SHP77 treated with DMSO at 0.1 percent for 48 hours (cell line): ENCODE results near the gene ZNF524.

Experiments
- DNase-seq: peaks from one replicate; lab custom pipeline; 2025; lab: John Stamatoyannopoulos, UW

ZNF524 gene

GRCh38 chr19:55642153-55643002 lies 42.3 kb downstream of the ZNF524 start:
- no peak for DNase-seq

DNA sequence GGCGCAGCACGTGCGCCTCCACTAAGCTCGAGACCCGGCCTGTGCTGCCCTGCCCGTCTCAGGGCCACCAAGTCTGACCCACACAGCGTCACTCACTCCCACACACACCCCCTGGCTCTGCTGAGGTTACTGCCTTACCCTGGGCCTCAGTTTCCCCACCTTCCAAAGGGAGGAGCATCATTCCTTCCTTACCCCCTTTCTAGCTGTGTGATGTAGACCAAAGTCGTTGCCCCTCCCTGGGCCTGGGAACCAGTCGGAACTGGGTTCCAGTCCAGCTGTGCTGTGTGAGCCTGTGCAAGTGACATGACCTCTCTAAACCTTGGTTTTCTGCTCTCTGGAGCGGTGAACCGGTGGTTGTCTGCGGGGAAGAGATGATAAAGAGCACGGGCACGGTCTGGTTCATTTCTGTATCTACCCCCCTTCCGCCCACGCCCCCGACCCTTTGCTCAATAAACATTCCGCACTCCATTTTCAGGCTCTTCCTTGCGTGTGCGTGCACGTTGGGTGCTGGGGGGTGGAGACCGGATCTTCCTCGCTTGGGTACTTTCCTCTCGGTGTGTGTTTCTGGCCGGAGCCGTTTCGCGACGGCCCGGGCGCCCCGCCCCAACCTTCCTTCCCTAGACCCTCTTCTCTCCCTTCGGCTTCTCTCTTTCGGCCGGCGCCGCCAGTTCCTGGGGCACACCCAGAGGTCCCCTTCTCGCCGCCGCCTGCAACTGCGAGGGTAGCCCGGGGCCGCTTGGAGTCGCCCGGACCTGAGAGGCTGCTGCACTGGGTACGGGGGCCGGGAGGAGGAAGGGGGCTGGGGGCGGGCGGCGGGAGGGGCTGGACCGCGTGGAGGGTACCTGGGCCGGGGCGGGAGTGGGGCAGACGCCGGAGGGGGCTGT lies 43.2 kb downstream of the ZNF524 start, which contains the start of gene ZNF581:
Gene ZNF581 (plus strand): TSS at position 647 of the 884 bp plus-strand sequence. CDS start 923 bp downstream, outside the sequence.
- peak; percentile 59 for DNase-seq

GRCh38 chr19:55643887-55644176 lies 43.7 kb downstream of the ZNF524 start:
- no peak for DNase-seq

DNA sequence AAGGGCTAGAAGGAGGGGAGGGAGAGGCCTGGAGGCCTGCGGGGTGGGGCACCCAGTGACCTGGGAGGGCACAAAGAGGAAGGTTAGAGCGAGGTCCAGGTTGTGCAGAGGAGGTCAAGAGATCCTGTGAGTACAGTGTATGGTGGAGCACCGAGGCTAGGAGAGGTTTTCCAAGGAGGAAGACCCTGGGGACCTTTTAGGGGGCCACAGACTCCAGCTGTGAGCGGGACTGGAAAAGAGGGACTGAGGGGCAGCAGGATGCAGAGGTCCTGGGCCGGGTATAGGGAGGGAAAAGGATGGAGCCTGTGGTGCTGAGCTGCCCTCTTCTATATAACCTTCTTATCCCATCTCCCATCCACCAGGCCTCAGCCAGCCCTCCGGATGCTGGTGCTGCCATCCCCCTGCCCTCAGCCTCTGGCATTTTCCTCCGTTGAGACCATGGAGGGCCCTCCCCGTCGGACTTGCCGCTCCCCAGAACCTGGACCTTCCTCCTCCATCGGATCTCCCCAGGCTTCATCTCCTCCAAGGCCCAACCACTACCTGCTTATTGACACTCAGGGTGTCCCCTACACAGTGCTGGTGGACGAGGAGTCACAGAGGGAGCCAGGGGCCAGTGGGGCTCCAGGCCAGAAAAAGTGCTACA lies 44.2 kb downstream of the ZNF524 start:
- DNase-seq: no peak

DNA sequence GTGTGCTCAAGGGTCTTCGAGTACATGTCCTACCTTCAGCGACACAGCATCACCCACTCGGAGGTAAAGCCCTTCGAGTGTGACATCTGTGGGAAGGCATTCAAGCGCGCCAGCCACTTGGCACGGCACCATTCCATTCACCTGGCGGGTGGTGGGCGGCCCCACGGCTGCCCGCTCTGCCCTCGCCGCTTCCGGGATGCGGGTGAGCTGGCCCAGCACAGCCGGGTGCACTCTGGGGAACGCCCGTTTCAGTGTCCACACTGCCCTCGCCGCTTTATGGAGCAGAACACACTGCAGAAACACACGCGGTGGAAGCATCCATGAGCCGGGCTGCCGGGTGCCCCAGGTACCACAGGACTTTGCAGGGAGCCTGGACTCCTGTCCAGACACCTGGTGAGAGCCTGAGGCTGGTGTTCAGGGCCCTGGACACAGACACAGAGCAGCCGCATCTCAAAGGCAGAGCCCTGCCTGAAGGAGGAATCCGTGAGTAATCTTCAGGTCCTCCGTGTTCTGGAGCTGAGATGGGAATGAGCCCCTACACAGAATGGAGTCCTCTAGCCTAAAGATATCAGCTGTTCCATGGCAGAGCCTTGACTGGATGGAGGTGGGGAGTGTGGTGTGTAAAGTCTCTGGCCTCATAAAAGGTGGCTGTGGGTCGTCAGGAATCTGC lies 44.9 kb downstream of the ZNF524 start:
- no peak for DNase-seq

GRCh38 chr19:55645512-55645881 lies 45.4 kb downstream of the ZNF524 start:
- DNase-seq: no peak

GRCh38 chr19:55646889-55647731 lies 47.0 kb downstream of the ZNF524 start:
- no peak for DNase-seq

DNA sequence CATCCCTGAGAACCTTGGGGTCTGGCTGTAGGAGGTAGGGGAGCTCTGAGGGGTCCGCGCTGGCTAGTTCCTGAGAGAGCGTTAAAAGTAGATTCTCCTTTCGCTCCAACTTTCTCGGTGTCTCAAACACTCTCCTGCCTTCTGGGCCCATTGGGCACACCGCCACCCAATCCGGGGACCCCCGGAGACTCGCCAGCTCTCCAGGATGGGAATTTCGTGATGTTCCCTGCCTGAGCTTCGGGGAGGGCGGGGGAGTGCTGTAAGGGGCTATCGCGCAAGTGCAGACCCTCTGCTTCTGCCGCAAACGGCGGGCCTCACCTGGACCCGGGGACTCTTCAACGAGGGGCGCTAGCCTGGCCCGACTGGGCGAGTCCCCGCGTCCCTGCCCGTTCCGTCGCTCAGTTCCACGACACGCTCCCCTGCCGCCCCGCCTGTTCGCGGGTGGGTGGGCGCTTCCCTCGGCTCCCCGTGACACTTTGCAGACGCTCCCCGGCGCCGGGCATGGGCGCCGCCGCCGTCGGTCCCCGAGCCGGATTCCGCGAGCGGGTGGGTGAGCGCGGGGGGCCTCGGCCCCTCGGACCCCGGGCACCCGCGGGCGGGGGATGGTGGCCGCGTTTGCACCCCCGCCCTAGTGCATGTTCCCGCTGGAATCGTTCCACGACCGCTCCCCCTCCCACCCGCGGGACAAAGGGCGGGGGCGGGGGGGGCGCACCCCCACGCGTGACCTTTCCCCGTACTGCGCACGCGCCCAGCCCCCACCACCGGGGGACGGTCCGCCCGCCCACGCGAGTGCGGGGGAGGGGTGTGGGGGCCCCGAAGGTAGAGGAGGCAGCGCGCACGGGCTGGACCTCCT lies 47.9 kb downstream of the ZNF524 start, which contains the start of gene CCDC106:
Gene CCDC106 (plus strand): TSS at position 481 of the 853 bp plus-strand sequence. CDS start 835 bp downstream, outside the sequence.
- no peak for DNase-seq

DNA sequence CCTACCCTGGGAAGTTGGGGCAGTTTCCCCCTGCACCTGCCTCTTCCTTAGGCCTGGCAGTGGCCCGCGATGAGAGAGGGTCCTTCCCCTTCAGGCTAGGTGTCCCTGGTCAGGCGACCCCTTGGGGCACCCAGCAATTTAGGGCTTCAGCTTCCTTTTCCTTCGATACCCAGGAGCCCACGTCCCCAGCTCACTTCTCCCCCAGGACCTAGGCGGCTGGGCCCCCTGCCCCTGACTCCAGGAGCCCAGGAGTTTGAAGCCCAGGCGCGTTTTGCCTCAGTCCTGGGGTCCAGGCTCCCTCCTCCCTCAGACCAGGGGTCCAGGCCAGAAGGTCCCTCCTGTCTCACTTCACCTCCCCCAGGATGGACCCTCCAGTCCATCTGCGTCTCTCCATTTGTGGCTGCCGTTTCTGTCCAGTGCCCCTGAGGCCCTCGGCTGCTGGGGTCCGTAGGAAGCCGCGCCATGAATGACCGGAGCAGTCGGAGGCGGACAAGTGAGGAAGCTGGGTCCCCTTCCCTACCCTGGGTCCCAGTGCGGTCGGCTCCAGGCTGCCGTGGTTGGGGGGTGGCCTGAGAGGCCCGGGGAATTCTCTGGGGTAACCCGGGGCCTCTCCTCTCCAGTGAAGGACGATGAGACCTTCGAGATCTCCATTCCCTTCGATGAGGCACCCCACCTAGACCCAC lies 48.6 kb downstream of the ZNF524 start:
- no peak for DNase-seq

GRCh38 chr19:55649268-55650125 lies 49.4 kb downstream of the ZNF524 start:
- no peak for DNase-seq

DNA sequence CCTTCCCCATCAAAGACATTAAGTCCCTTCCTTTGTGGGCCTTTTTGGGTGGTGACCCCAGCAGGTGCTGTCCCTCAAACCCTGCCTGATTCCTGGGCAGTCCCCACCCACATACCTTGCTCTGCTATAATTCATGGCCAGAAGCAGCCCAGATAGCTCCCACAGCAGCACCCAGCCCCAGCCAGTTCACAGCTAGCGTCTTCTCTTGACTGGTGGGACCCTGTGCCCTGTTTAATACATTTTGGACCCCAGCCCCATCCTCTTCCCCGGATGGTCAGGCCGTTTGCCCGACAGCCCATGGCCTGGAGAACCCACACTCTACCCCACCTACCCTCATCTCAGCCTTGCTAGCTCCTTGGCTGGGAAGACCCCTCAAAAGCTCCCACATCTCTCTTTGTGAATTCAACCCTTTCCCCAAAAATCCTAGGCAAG lies 50.1 kb downstream of the ZNF524 start:
- no peak for DNase-seq

DNA sequence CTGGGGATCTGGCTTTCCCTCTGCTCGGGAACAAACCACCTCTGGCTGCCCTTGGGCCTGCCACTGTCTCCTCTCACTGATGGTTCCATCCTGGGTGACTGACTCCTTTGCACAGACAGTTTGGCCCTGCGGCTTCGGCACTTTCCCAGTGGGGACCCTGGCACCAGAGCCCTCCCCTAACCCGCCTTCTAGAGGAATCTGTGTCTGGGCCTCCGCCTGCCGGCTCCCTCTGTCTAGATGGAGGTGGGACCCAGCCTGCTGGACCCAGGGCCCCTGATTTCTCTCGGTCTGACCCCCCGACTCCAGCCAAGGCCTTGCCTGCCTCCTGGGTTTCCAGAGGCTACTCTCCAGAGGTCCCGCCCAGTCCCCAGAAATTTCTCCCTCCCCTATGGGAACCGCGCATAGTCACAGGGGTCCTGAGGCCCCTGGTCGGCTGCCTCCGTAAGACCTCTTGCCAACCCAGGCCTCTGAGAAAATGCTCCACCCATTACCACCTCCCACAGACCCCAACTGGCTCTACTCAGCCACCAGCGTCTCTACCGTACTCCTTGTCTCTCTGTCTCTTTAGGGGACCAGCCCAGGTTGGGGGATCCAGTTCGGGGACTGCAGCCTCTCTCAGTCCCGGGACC lies 50.6 kb downstream of the ZNF524 start:
- no peak for DNase-seq

- DNase-seq: no peak
Measured at GRCh38 chr19:55651236-55651635, 51.1 kb downstream of the ZNF524 start.

DNA sequence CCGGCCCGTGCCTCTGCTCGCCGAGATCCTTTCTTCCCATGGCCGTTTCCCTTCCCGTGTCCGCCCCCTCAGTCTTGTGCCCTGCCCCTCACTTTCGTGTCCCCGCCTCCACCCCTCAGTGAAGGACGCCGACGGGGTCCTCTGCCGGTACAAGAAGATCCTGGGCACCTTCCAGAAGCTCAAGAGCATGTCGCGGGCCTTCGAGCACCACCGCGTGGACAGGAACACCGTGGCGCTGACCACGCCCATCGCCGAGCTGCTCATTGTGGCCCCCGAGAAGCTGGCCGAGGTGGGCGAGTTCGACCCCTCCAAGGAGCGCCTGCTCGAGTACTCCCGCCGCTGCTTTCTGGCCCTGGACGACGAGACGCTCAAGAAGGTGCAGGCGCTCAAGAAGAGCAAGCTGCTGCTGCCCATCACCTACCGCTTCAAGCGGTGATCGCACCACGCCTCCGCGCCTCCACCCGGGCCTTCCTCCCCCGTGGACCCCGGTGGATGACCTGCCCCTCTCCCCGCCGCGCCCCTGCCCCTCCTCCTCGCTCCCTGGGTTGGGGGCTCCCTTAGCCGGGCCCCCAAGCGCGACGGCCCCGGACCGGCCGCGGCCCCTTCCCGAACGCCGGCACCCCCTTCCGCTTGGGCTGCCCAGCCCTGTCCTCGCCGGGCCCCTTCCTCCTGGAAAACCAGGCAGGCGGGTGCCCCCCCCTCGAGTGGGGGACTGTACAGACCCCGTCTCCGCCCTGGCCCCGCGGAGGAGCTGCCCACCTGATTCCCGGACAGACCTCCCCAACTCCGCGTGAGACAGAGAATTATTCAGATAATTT lies 52.4 kb downstream of the ZNF524 start:
- no peak for DNase-seq
